Thymus (tissue), 11 donors: ENCODE measurements around the gene COL7A1. TPM values are rescaled to one million over a fixed set of nuclear protein-coding genes. Genes with fewer than 3 reads are reported as not detected.
A peak's percentile ranks its signal among the peaks of the same experiment; 100 is the strongest.

Experiments used
- DNase-seq, 9 donors: peaks; one replicate each; pipeline ENCODE4 v3.0.0-alpha.2; 2013; ENCODE audit warnings: low spot score in 9 of 9, low read depth in 6 of 9, missing footprints in 1 of 9
- H3K27ac ChIP-seq, 2 donors: one replicate each; pipeline ENCODE4 v1.5.1; 2013; ENCODE audit warnings: control low read depth in 1 of 2, low read depth in 1 of 2, low read length in 1 of 2, mild to moderate bottlenecking in 1 of 2, moderate library complexity in 1 of 2
- H3K27me3 ChIP-seq, 2 donors: one replicate each; pipeline ENCODE4 v1.5.1; 2013; ENCODE audit warnings: low read length in 1 of 2; ENCODE audit not compliant: control insufficient read depth in 2 of 2, insufficient read depth in 1 of 2
- H3K36me3 ChIP-seq, 2 donors: one replicate each; pipeline ENCODE4 v1.5.1; 2013; ENCODE audit warnings: low read length in 1 of 2, mild to moderate bottlenecking in 1 of 2, moderate library complexity in 1 of 2; ENCODE audit not compliant: control insufficient read depth in 2 of 2, insufficient read depth in 2 of 2
- H3K4me1 ChIP-seq, 2 donors: one replicate each; pipeline ENCODE4 v1.5.1; 2013; ENCODE audit warnings: low read length in 2 of 2; ENCODE audit not compliant: control insufficient read depth in 2 of 2, insufficient read depth in 2 of 2
- H3K4me3 ChIP-seq, 2 donors: one replicate each; pipeline ENCODE4 v1.5.1; 2013; ENCODE audit warnings: low read length in 2 of 2, control low read depth in 1 of 2, mild to moderate bottlenecking in 1 of 2
- H3K9me3 ChIP-seq, 2 donors: one replicate each; pipeline ENCODE4 v1.5.1; 2013; ENCODE audit warnings: low read length in 1 of 2, mild to moderate bottlenecking in 1 of 2; ENCODE audit not compliant: control insufficient read depth in 2 of 2, insufficient read depth in 1 of 2
- WGBS: extraction: QIAGEN DNeasy Blood & Tissue Kit; methylation state at CpG from one replicate; pipeline ENCODE4 v1.1.7; 2013; 5-methylcytosine and 5-hydroxymethylcytosine counted together
- polyA plus RNA-seq: library from polyadenylated mRNA; stranded (reverse); fragments of 200-250 nt; gene quantifications from one replicate; pipeline ENCODE4 v1.2.3, GENCODE V29; 2013
- total RNA-seq: library from RNA; stranded (reverse); fragments of 120-200 nt; gene quantifications from one replicate; pipeline ENCODE4 v1.2.4, GENCODE V29; 2013
- donor health status: healthy.

The COL7A1 gene
- total and polyA plus RNA-seq, 2 donors, result 4.4 to 273 TPM

DNA sequence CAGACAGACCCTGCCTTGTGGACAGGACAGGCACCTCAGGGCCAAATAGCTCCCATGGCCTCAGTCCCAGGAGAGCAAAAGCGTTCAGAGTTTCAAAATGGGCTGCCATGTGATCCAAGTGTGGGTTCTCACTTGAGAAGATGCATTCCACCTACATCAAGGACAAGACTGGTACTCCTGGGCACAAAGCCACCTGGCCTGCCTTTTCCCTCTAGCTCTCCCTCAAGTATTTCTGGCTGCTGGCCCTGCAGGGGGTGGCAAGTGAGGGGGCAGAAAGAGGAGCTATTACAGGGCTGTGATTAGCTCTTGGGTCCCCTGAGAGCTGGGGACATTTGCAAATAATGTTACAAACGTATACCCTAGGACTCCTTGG is 6.5 kb upstream of the COL7A1 start:
- Histone ChIP-seq H3K27me3 (no peaks in the 10 kb centered on the region), H3K4me1 (peaks cover 0 to 16% of the 10 kb centered on the region in 2 donors), H3K27ac (no peak overlapping the region), H3K9me3 (no peaks in the 10 kb centered on the region), H3K36me3 (peaks cover 77 to 90% of the 10 kb centered on the region in 2 donors), H3K4me3 (no peak overlapping the region)
- no peak for DNase-seq
- 98% methylated on average over 2 of the region's 2 CpGs for WGBS

DNA sequence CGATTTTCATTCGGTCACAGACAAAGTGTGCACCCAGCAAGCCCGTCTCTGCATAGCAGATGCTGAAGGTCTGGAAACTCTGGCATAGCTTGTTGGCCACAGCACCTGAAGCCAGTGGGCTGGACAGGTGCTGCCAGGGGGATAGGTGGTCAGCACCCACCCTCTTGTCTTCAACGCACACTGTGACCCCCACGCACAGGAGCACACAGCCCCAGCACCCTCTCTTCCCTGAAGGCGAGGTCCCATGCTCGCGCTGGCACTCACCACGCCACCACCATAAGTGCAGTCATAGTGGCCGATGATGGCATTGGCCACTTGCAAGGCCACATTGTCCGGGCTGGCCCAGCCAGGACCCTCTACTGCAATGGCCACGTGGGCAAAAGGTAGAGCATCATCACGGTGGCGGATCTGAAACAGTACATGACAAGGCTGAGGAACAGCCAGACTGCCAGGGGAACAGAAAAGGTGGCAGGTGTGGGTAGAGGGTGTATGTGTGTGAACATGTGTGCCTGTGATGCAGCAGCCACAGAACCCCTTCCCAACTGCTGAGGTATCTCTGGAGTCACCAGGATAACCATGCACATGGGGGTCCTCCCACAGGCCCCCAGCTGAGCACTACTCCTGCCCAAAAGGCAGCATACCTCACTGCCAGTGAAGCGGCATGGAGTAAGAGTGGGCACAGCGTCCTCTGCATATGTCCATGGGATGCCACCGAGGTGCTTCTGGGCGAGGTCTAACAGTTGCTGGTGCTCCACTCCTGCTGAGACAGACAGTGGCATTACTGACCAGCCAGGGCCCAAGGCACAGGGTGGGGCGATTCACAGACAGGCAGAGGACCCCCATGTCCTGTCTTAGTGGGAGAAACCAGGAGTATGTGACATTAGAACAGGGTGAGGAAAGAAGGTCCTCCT is 5.8 kb upstream of the COL7A1 start:
- Histone ChIP-seq H3K36me3 (peaks cover 77 to 85% of the 10 kb centered on the region in 2 donors), H3K4me3 (no peak overlapping the region), H3K27me3 (peaks cover 0 to 6% of the 10 kb centered on the region in 2 donors), H3K4me1 (peaks cover 0 to 16% of the 10 kb centered on the region in 2 donors), H3K27ac (no peak overlapping the region), H3K9me3 (no peaks in the 10 kb centered on the region)
- DNase-seq, result no peak
- 98% methylated on average over 19 of the region's 19 CpGs for WGBS

DNA sequence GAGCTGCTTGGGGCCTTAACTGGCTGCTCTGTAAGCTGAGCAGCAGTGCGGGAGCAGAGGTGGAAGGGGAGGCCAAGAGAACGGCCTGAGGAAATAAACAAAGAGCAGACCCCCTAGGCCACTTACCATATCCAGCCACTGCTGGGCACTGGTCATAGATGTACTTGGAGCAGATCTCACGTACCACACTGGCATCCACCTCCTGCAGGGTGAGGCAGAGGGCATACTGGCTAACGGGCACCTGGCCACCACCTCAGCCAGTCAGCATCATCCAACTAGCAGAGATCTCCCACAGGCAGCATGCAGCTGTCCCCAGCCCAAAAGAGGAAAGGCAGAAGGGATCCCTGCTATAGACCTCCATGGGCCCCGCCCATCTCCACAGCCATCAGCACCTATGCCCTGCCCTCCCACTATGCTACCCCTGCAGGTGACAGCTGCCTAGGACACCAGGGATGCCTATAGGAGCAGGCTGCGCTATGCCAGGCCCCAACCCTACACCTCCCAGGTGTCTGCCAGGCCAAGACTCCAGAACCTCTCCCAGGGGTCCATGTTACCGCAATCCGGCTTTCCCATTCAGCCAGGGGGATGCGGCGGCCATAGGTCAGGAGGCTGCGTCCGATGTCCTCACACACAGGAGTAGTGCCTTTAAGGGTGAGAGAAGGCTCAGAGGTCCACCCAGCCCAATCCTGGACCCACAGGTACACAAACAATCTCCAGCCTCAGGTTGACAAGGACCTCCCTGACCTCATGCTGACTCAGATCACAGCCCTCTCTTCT is 4.6 kb upstream of the COL7A1 start:
- no peak for DNase-seq

DNA sequence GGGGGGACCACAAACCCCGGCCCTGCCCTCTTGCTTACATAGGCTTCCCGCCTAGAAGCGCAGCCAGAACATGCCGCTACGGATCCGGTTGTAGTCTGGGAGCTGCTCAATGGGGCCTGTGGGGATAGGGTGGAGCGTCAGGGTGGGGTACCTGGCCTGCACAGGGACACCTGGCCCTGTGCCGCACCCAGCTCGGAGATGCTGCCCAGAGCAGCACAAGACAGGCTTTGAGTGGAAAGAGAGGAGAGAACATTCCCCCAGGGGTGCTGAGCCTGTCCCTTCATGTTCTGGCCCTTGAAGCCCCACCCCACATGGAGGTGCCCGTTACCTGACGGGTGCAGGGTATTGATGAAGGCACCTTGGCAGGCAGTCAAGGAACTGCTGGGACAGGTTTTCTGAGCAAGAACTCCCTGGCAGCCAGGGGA is 4.0 kb upstream of the COL7A1 start:
- H3K4me1 ChIP-seq, result peaks cover 0 to 16% of the 10 kb centered on the region in 2 donors
- peak overlapping the region; percentile 74 for H3K27ac ChIP-seq
- WGBS, result 97% methylated on average over 11 of the region's 11 CpGs
- H3K9me3 ChIP-seq, result no peaks in the 10 kb centered on the region
- H3K36me3 ChIP-seq, result peaks cover 59 to 67% of the 10 kb centered on the region in 2 donors
- peaks cover 13 to 24% of the 10 kb centered on the region in 2 donors for H3K27me3 ChIP-seq
- DNase-seq, result no peak
- no peak overlapping the region for H3K4me3 ChIP-seq

More for the DNA sequence above, 4.6 kb upstream of the COL7A1 start:
- Histone ChIP-seq H3K9me3 (no peaks in the 10 kb centered on the region), H3K4me3 (no peak overlapping the region), H3K27ac (no peak overlapping the region), H3K4me1 (peaks cover 0 to 16% of the 10 kb centered on the region in 2 donors), H3K27me3 (peaks cover 6 to 18% of the 10 kb centered on the region in 2 donors), H3K36me3 (peaks cover 65 to 73% of the 10 kb centered on the region in 2 donors)
- 98% methylated on average over 12 of the region's 12 CpGs for WGBS

DNA sequence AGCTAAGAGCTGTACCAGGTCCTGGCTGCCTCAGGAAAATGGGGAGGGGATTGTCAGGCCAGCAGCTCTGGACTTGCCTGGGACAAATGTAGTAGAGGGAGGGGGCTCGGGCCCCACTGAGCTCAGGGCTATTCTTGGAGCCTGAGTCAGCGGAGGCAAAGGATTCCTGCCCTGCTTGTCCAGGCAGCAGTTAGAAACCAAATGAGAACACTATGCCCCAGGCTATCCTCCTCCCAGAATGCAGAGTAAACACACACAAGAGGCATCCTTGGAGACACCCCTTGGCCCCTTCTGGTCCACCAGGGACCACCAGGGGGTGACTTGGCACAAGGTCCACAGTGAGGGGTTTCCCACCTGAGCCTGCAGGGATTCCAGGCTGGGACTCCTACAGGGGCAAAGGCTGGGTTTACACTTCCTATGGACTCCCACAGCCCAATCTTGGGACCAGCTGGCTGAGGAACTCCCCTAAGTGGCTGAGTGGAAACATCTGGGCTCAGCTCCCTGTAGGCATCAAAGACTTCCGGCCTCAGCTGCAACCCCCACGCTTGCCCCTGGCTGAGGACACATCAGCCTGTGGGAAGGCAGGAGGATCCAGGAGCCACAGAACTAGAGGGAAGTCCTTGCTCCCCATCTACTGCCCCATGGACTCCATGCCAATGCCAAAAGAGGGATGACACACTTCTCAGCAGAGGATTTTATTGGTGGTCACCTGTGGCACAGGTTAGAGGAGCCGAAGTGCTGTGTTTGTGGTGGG is 3.4 kb upstream of the COL7A1 start:
- Histone ChIP-seq H3K9me3 (no peaks in the 10 kb centered on the region), H3K27me3 (peaks cover 16 to 30% of the 10 kb centered on the region in 2 donors), H3K4me1 (peaks cover 0 to 16% of the 10 kb centered on the region in 2 donors), H3K36me3 (peaks cover 53 to 61% of the 10 kb centered on the region in 2 donors), H3K4me3 (no peak overlapping the region), H3K27ac (peak overlapping the region; percentile 74)
- WGBS, result 84% methylated on average over 5 of the region's 5 CpGs
- DNase-seq, result no peak

DNA sequence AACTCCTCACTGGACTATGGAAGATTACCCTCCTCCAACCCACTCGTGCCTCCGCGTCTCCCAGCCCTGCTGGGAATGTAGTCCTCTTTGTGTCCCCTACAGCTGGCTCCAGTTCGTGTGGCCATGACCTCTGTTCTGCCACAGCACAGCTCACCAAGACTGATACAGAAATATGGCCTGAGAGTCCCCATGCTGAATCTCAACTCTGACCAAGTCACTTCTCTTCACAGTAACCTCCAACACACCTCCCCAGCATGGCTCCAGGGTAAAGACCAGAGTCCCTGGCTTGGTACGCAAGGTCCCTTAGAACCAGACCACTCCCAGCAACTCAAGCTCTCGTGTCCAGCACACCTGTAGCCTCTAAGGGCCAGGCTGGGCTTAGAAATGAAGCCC is 2.3 kb upstream of the COL7A1 start:
- 96% methylated on average over 6 of the region's 6 CpGs for WGBS
- DNase-seq, result no peak
- Histone ChIP-seq H3K27ac (no peak overlapping the region), H3K4me3 (no peak overlapping the region), H3K36me3 (peaks cover 42 to 50% of the 10 kb centered on the region in 2 donors), H3K9me3 (no peaks in the 10 kb centered on the region), H3K27me3 (peaks cover 18 to 40% of the 10 kb centered on the region in 2 donors), H3K4me1 (peaks cover 0 to 16% of the 10 kb centered on the region in 2 donors)

DNA sequence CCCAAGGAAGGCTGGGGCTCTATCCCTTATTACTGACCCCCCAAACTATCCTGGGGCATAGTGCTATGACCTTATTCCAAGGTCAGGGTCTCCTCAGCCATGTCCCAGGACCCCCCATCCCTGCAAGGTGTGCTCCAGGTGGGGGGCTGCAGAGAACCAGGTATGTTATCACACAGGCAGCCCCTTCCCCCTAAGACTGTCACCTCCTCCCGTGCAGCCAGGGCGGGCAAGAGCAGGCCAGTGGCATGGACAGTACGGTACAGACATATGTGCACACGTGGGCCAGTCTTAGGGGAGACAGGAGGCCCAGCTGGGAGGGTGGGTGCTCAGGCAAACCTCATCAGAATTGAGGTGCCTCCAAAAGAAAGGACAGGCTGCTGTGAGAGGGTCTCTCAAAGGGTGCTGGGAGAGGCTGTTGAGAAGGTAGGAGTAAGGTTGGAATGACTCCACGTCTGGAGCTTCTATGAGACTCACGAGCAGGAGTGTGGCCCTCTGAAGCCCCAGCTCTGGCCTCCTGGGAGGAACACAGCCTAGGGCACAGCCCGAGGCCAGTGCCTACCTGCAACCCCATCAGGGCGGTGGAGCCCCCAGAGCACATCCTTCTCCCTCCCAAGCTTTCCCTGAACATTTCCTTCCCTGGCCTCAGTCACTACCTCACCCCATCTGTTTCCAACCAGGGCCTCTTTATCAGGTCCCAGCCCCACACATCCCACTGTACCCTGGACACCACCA is 1.7 kb upstream of the COL7A1 start:
- DNase-seq, result no peak
- no peak overlapping the region for H3K4me3 ChIP-seq
- no peak overlapping the region for H3K27ac ChIP-seq
- H3K9me3 ChIP-seq, result no peaks in the 10 kb centered on the region
- peaks cover 38 to 47% of the 10 kb centered on the region in 2 donors for H3K36me3 ChIP-seq
- H3K4me1 ChIP-seq, result peaks cover 0 to 16% of the 10 kb centered on the region in 2 donors
- H3K27me3 ChIP-seq, result peaks cover 18 to 45% of the 10 kb centered on the region in 2 donors
- WGBS, result 92% methylated on average over 8 of the region's 8 CpGs

DNA sequence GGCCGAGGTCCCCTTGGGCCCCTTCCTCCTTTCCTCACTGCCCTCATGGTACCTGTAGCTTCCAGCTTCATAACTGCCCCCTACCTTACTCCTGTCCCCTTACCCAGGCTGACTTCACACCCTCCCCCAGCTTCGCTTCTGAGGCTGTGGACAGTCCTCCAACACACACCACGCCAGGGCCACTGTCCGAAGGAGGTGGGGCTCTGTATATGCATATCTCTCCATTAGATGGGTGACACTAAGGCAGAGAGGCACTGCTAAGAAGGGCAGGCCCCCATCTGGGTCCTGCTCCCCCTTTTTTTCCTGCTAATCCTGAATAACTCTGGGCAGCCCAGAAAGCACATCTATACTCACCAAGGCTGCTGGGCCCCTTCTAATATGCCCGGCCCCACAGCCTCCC is 1.0 kb upstream of the COL7A1 start:
- 89% methylated on average over 5 of the region's 5 CpGs for WGBS

More for the DNA sequence above, 1.0 kb upstream of the COL7A1 start:
- Histone ChIP-seq H3K4me1 (peaks cover 0 to 16% of the 10 kb centered on the region in 2 donors), H3K36me3 (peaks cover 31 to 40% of the 10 kb centered on the region in 2 donors), H3K27me3 (peaks cover 18 to 48% of the 10 kb centered on the region in 2 donors), H3K4me3 (no peak overlapping the region), H3K27ac (no peak overlapping the region), H3K9me3 (no peaks in the 10 kb centered on the region)
- DNase-seq, result no peak
